ENCODE data around the gene MEF2A.
A peak's percentile ranks its signal among the peaks of the same experiment; 100 is the strongest.

The MEF2A gene

GRCh38 chr15:99704444-99704838 lies 138.7 kb downstream of the MEF2A start:
- peak; percentile 94 for ATAC-seq (ENCODE audit: insufficient read depth, low read depth)
- H3K27me3 ChIP-seq (ENCODE audit: insufficient read depth, low read length, poor library complexity) = no peaks in the 10 kb centered on the region

GRCh38 chr15:99706557-99707303 lies 140.9 kb downstream of the MEF2A start:
- Histone ChIP-seq H4K20me1 (ENCODE audit: insufficient read depth, low read length) (no peaks in the 10 kb centered on the region), H3K79me2 (ENCODE audit: insufficient read depth, low read length) (no peaks in the 10 kb centered on the region), H2AFZ (ENCODE audit: low read depth, low read length) (no peak overlapping the region), H3K27ac (ENCODE audit: low read length) (no peak overlapping the region), H3K9ac (ENCODE audit: low read depth, low read length) (no peak overlapping the region), H3K27me3 (ENCODE audit: insufficient read depth, low read length, poor library complexity) (no peaks in the 10 kb centered on the region), H3K9me3 (ENCODE audit: insufficient read depth, low read length, severe bottlenecking) (no peaks in the 10 kb centered on the region), H3K36me3 (ENCODE audit: insufficient read depth, low read length) (peaks cover 47% of the 10 kb centered on the region), H3K4me1 (ENCODE audit: insufficient read depth, low read length) (peaks cover 21% of the 10 kb centered on the region), H3K4me2 (ENCODE audit: insufficient read depth, low read length) (no peak overlapping the region), H3K4me3 (ENCODE audit: low read depth in 1 of 2, low read length in 2 of 2) (no peak overlapping the region)
- peak; percentile 28; the same call in 1 of the 3 replicates for ATAC-seq (ENCODE audit: insufficient read depth, low read depth)
- no peak for DNase-seq
- TF ChIP-seq CTCF (IDR thresholded peaks at IDR 0.05; ENCODE audit: borderline replicate concordance, extremely low read depth, low read length, poor library complexity, severe bottlenecking) (no peak), EZH2 (IDR thresholded peaks at IDR 0.05; ENCODE audit: borderline replicate concordance, low read depth, low read length, severe bottlenecking) (no peak)

More at GRCh38 chr15:99704444-99704838, 138.7 kb downstream of the MEF2A start:
- Histone ChIP-seq H2AFZ (ENCODE audit: low read depth, low read length) (no peak overlapping the region), H3K4me1 (ENCODE audit: insufficient read depth, low read length) (peaks cover 25% of the 10 kb centered on the region), H3K79me2 (ENCODE audit: insufficient read depth, low read length) (no peaks in the 10 kb centered on the region), H3K4me3 (ENCODE audit: low read depth in 1 of 2, low read length in 2 of 2) (no peak overlapping the region), H3K9ac (ENCODE audit: low read depth, low read length) (no peak overlapping the region), H3K9me3 (ENCODE audit: insufficient read depth, low read length, severe bottlenecking) (no peaks in the 10 kb centered on the region), H3K36me3 (ENCODE audit: insufficient read depth, low read length) (peaks cover 26% of the 10 kb centered on the region), H3K27ac (ENCODE audit: low read length) (peak overlapping the region; percentile 54; the same call in 1 of the 2 replicates), H3K4me2 (ENCODE audit: insufficient read depth, low read length) (no peak overlapping the region), H4K20me1 (ENCODE audit: insufficient read depth, low read length) (no peaks in the 10 kb centered on the region)
- peak; percentile 58 for DNase-seq
- TF ChIP-seq EZH2 (IDR thresholded peaks at IDR 0.05; ENCODE audit: borderline replicate concordance, low read depth, low read length, severe bottlenecking) = no peak
- TF ChIP-seq CTCF (IDR thresholded peaks at IDR 0.05; ENCODE audit: borderline replicate concordance, extremely low read depth, low read length, poor library complexity, severe bottlenecking) = peak; percentile 88

- no peaks in the 10 kb centered on the region for H3K9me3 ChIP-seq (ENCODE audit: insufficient read depth, low read length, severe bottlenecking)
- H3K36me3 ChIP-seq (ENCODE audit: insufficient read depth, low read length) = peaks cover 54% of the 10 kb centered on the region
- ATAC-seq (ENCODE audit: insufficient read depth, low read depth) (no peak), DNase-seq (no peak)
- no peak overlapping the region for H3K27ac ChIP-seq (ENCODE audit: low read length)
- H3K4me3 ChIP-seq (ENCODE audit: low read depth in 1 of 2, low read length in 2 of 2) = no peak overlapping the region
- H4K20me1 ChIP-seq (ENCODE audit: insufficient read depth, low read length) = no peaks in the 10 kb centered on the region
- H2AFZ ChIP-seq (ENCODE audit: low read depth, low read length) = no peak overlapping the region
- H3K4me1 ChIP-seq (ENCODE audit: insufficient read depth, low read length) = peaks cover 20% of the 10 kb centered on the region
- H3K79me2 ChIP-seq (ENCODE audit: insufficient read depth, low read length) = no peaks in the 10 kb centered on the region
- H3K27me3 ChIP-seq (ENCODE audit: insufficient read depth, low read length, poor library complexity) = no peaks in the 10 kb centered on the region
- TF ChIP-seq EZH2 (IDR thresholded peaks at IDR 0.05; ENCODE audit: borderline replicate concordance, low read depth, low read length, severe bottlenecking) = no peak
- H3K4me2 ChIP-seq (ENCODE audit: insufficient read depth, low read length) = no peak overlapping the region
- H3K9ac ChIP-seq (ENCODE audit: low read depth, low read length) = no peak overlapping the region
Measured at GRCh38 chr15:99707473-99708270, 141.9 kb downstream of the MEF2A start.

GRCh38 chr15:99708563-99708962 lies 142.8 kb downstream of the MEF2A start:
- no peak overlapping the region for H3K4me3 ChIP-seq (ENCODE audit: low read depth in 1 of 2, low read length in 2 of 2)
- H2AFZ ChIP-seq (ENCODE audit: low read depth, low read length) = no peak overlapping the region
- ATAC-seq (ENCODE audit: insufficient read depth, low read depth) (no peak), DNase-seq (no peak)
- H3K9ac ChIP-seq (ENCODE audit: low read depth, low read length) = no peak overlapping the region
- H3K27ac ChIP-seq (ENCODE audit: low read length) = no peak overlapping the region
- H3K79me2 ChIP-seq (ENCODE audit: insufficient read depth, low read length) = no peaks in the 10 kb centered on the region
- H3K36me3 ChIP-seq (ENCODE audit: insufficient read depth, low read length) = peaks cover 60% of the 10 kb centered on the region
- no peaks in the 10 kb centered on the region for H4K20me1 ChIP-seq (ENCODE audit: insufficient read depth, low read length)
- H3K4me2 ChIP-seq (ENCODE audit: insufficient read depth, low read length) = no peak overlapping the region
- no peaks in the 10 kb centered on the region for H3K9me3 ChIP-seq (ENCODE audit: insufficient read depth, low read length, severe bottlenecking)
- no peak for TF ChIP-seq CTCF (IDR thresholded peaks at IDR 0.05; ENCODE audit: borderline replicate concordance, extremely low read depth, low read length, poor library complexity, severe bottlenecking)
- no peak for TF ChIP-seq EZH2 (IDR thresholded peaks at IDR 0.05; ENCODE audit: borderline replicate concordance, low read depth, low read length, severe bottlenecking)
- H3K4me1 ChIP-seq (ENCODE audit: insufficient read depth, low read length) = peaks cover 11% of the 10 kb centered on the region
- H3K27me3 ChIP-seq (ENCODE audit: insufficient read depth, low read length, poor library complexity) = no peaks in the 10 kb centered on the region
